ENCODE measurements around the gene MYH6. TPM values are rescaled to one million over a fixed set of nuclear protein-coding genes. Genes with fewer than 3 reads are reported as not detected.
A peak's percentile ranks its signal among the peaks of the same experiment; 100 is the strongest.

MYH6 gene
- total RNA-seq, 1 experiment from 2014 or later: 0.07 TPM

GRCh38 chr14:23414906-23415820 is 7.1 kb upstream of the MYH6 start:
- WGBS (ENCODE audit: extremely low coverage, insufficient read length, low lambda C conversion rate): no CpG with 5 or more reads among the region's 39 CpGs
- H3K4me1 ChIP-seq (ENCODE audit: insufficient read depth, low read length): no peaks in the 10 kb centered on the region
- H3K4ac ChIP-seq (ENCODE audit: low read depth, low read length): no peak overlapping the region
- no peak overlapping the region for H2BK20ac ChIP-seq (ENCODE audit: low read depth, low read length, poor library complexity, severe bottlenecking)
- H3K27me3 ChIP-seq (ENCODE audit: insufficient read depth, low read length): no peaks in the 10 kb centered on the region
- no peak overlapping the region for H4K5ac ChIP-seq (ENCODE audit: insufficient read length, low read depth, low read length)
- H2AK5ac ChIP-seq (ENCODE audit: insufficient read length, low read length): no peak overlapping the region
- H3T11ph ChIP-seq (ENCODE audit: low read length): no peak overlapping the region
- Mint-ChIP-seq H3K27me3 (ENCODE audit: low read depth) (peaks cover 40% of the 10 kb centered on the region), H3K9me3 (peaks cover 0 to 3% of the 10 kb centered on the region in 2 experiments; a peak in 3 of 5 replicates), H3K4me1 (peaks cover 6 to 11% of the 10 kb centered on the region in 2 experiments; a peak in 3 of 4 replicates), H3K36me3 (ENCODE audit: insufficient read depth in 1 of 3, low read depth in 3 of 3) (no peaks in the 10 kb centered on the region), H3K27ac (peak overlapping the region in 1 of 3 experiments; percentile 78; a peak in 1 of 7 replicates), H3K4me3 (no peak overlapping the region)
- H3K79me2 ChIP-seq (ENCODE audit: insufficient read depth, low read length): no peaks in the 10 kb centered on the region
- H2BK15ac ChIP-seq (ENCODE audit: low read depth, low read length): no peak overlapping the region
- no peak overlapping the region for H2BK12ac ChIP-seq (ENCODE audit: insufficient read length, low read depth, low read length)
- H2BK5ac ChIP-seq (ENCODE audit: insufficient read length, low read length): no peak overlapping the region
- DNase-seq: no peak
- H4K91ac ChIP-seq (ENCODE audit: insufficient read length, low read depth, low read length): no peak overlapping the region
- no peak overlapping the region for H2BK120ac ChIP-seq (ENCODE audit: low read depth, low read length, poor library complexity, severe bottlenecking)
- TF ChIP-seq CTCF (conservative IDR thresholded peaks at IDR 0.05): no peak
- no peaks in the 10 kb centered on the region for H3K9me3 ChIP-seq (ENCODE audit: control insufficient read depth, low read depth, low read length)
- H3K4me2 ChIP-seq (ENCODE audit: insufficient read depth, insufficient read length, low read length): no peak overlapping the region
- no peak overlapping the region for H3K18ac ChIP-seq (ENCODE audit: insufficient read length, low read depth, low read length)
- H2AFZ ChIP-seq (ENCODE audit: low read length): no peak overlapping the region
- no peak overlapping the region for H3K9ac ChIP-seq (ENCODE audit: extremely low read depth, insufficient read length, low read length)
- no peak overlapping the region for H3K27ac ChIP-seq (ENCODE audit: insufficient read length, low read depth, low read length)
- H4K8ac ChIP-seq (replicated peaks; ENCODE audit: insufficient read length, low read depth, low read length): no peak overlapping the region
- H3K23me2 ChIP-seq (ENCODE audit: insufficient read length, low read depth, low read length, poor library complexity, severe bottlenecking): no peaks in the 10 kb centered on the region
- no peaks in the 10 kb centered on the region for H4K20me1 ChIP-seq (ENCODE audit: control insufficient read depth, insufficient read depth, insufficient read length)
- H3K56ac ChIP-seq (ENCODE audit: insufficient read length, low read depth, low read length): no peak overlapping the region
- no peak overlapping the region for H3K23ac ChIP-seq (ENCODE audit: insufficient read length, low read depth, low read length)
- H3K79me1 ChIP-seq (ENCODE audit: insufficient read depth, low read depth, low read length, poor library complexity, severe bottlenecking): no peaks in the 10 kb centered on the region
- no peak overlapping the region for H3K14ac ChIP-seq (ENCODE audit: insufficient read depth, low read length)
